ENCODE measurements around the gene GLDC.

DNA sequence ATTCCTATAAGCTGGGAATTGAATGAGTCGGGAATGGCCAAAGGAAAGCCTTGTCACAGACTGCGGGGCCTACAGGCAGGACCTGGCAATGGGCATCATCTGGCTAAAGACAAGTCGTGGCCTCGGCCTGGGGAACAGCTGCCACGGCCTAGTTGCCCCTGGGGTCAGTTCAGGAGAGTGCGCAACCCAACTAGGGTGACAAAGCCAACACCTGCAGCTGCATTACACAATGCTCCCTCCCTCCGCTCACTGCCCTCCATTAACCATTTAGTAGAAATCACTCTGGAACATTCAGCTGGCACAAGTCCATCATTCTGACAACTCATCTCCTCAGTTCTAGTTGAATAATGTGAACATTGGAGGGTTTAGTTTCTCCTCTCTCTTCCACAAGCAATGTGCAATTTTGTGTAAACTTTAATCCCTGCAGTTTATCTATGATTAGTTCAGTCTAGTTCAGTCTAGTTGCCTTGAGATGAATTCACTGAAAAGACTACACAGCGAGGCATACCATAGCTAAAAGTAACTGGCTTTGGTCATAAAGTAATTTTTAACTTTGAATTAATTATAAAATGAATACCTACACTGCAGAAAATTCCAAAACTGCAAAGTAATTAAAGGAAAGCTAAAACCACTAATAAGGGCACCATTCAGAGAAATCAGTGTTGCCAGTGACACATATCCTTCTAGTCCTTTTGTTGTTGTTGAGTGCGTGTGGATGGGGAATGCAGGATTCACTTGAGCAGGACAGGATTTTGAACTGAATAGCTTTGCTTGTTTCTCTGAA, 5.1 kb downstream of the GLDC start:
- TF ChIP-seq, protein P1, sequence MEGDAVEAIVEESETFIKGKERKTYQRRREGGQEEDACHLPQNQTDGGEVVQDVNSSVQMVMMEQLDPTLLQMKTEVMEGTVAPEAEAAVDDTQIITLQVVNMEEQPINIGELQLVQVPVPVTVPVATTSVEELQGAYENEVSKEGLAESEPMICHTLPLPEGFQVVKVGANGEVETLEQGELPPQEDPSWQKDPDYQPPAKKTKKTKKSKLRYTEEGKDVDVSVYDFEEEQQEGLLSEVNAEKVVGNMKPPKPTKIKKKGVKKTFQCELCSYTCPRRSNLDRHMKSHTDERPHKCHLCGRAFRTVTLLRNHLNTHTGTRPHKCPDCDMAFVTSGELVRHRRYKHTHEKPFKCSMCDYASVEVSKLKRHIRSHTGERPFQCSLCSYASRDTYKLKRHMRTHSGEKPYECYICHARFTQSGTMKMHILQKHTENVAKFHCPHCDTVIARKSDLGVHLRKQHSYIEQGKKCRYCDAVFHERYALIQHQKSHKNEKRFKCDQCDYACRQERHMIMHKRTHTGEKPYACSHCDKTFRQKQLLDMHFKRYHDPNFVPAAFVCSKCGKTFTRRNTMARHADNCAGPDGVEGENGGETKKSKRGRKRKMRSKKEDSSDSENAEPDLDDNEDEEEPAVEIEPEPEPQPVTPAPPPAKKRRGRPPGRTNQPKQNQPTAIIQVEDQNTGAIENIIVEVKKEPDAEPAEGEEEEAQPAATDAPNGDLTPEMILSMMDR (conservative IDR thresholded peaks at IDR 0.05; ENCODE audit: low read length), result no peak
- TF ChIP-seq EZH2phosphoT487 (IDR thresholded peaks at IDR 0.05; ENCODE audit: borderline replicate concordance, low read depth, low read length), result no peak

All from OCI-LY7 (cell line).